Stomach (tissue), 9 donors: Measurements from ENCODE around the gene PCDHGB4. TPM values are rescaled to one million over a fixed set of nuclear protein-coding genes. Genes with fewer than 3 reads are reported as not detected.
"Not testable (repeated sequence)": the region's sequence is repeated elsewhere in the genome, so short reads cannot be mapped to it uniquely, and the experiment has no call there.

Experiments used
- DNase-seq, 2 donors: peaks; one replicate each; pipeline versions ENCODE4 v3.0.0 to v3.0.0-alpha.2; 2013 to 2019
- H3K27ac ChIP-seq, 5 donors: fragments of 200-600 bp in 4 of 5; sonication (generic) in 4 of 5; one replicate each; pipeline ENCODE4 v1.5.1; 2013 to 2019; ENCODE audit warnings: mild to moderate bottlenecking in 1 of 5, moderate library complexity in 1 of 5
- H3K27me3 ChIP-seq, 3 donors: fragments of 200-600 bp; sonication (generic); one replicate each; pipeline ENCODE4 v1.5.1; 2017 to 2019; ENCODE audit warnings: mixed run types in 1 of 3
- H3K36me3 ChIP-seq, 4 donors: fragments of 200-600 bp; sonication (generic); 1 replicate in 3 of 4; 2 replicates in 1 of 4; pipeline ENCODE4 v1.5.1; 2016 to 2019
- H3K4me1 ChIP-seq, 4 donors: fragments of 200-600 bp; sonication (generic); one replicate each; pipeline ENCODE4 v1.5.1; 2016 to 2019
- H3K4me3 ChIP-seq, 4 donors: fragments of 200-600 bp; sonication (generic) in 3 of 4; one replicate each; pipeline ENCODE4 v1.5.1; 2016 to 2019; ENCODE audit warnings: mild to moderate bottlenecking in 1 of 4
- H3K9me3 ChIP-seq, 4 donors: fragments of 200-600 bp; sonication (generic); one replicate each; pipeline ENCODE4 v1.5.1; 2016 to 2019
- CTCF ChIP-seq, 7 experiments: fragments of 450-650 bp in 4 of 7; fragments of 200-600 bp in 3 of 7; sonication (generic) in 3 of 7; IDR thresholded peaks; one replicate each; pipeline ENCODE4 v1.5.1; 2016 to 2019; ENCODE audit warnings: antibody characterized with exemption in 7 of 7, control low read depth in 2 of 7, mild to moderate bottlenecking in 1 of 7
- EP300 ChIP-seq: sonication (generic); formaldehyde crosslinking; IDR thresholded peaks from one replicate; pipeline ENCODE4 v1.6.1; 2017; ENCODE audit warnings: antibody characterized with exemption
- POLR2A ChIP-seq, 4 donors: fragments of 450-650 bp; IDR thresholded peaks; one replicate each; pipeline ENCODE4 v1.6.1; 2016; ENCODE audit warnings: antibody characterized with exemption in 4 of 4, control low read depth in 2 of 4, mild to moderate bottlenecking in 1 of 4, moderate library complexity in 1 of 4
- POLR2AphosphoS5 ChIP-seq, 3 donors: sonication (generic); formaldehyde crosslinking; IDR thresholded peaks; one replicate each; pipeline ENCODE4 v1.6.1; 2016; ENCODE audit warnings: antibody characterized with exemption in 3 of 3
- WGBS, 5 donors: extraction: QIAGEN DNeasy Blood & Tissue Kit in 3 of 5; methylation state at CpG; one replicate each; pipeline versions ENCODE4 v1.1.5 to v1.1.7; 2013 to 2018; 5-methylcytosine and 5-hydroxymethylcytosine counted together
- intact Hi-C: fragments of 100-400 bp; cut with DNase I; formaldehyde crosslinking; loops from one replicate; pipeline ENCODE4 v1.15.1; 2023; ENCODE audit warnings: low total_unique reads
- polyA plus RNA-seq, 3 donors: library from polyadenylated mRNA; stranded (reverse); fragments of 200-250 nt; gene quantifications; one replicate each; pipeline ENCODE4 v1.2.3, GENCODE V29; 2013
- total RNA-seq, 5 donors: library from RNA; depleted of rRNA; stranded (reverse); fragments of >200 nt; gene quantifications; one replicate each; pipeline versions ENCODE4 v1.1.0 to v1.2.3, GENCODE V29; 2014 to 2016
- donor health status: healthy with polysubstance abuse.
- donor health status: Bipolar disorder and iron deficiency.
- donor health status: healthy.

The PCDHGB4 gene
- total and polyA plus RNA-seq, 8 donors = 0.12 to 12.1 (median 0.45) TPM; not detected in 1

- peak; percentile 43 to 62 for DNase-seq
- 7 to 11% (median 9%) methylated on average over 21 to 25 of the region's 43 CpGs for WGBS, 5 donors
- intact Hi-C loops, H3K27ac ChIP-seq, H3K4me1 ChIP-seq: not testable (repeated sequence)
- peak in 4 of 7 experiments; percentile 25 to 41 (median 38) for TF ChIP-seq CTCF (IDR thresholded peaks at IDR 0.05)
- Histone ChIP-seq H3K4me3 (peak within 1 kb of the TSS; percentile 22 to 40 (median 24)), H3K27me3 (peaks cover 0 to 79% (median 14%) of the 10 kb centered on the region in 3 donors), H3K9me3 (peaks cover 44 to 94% (median 87%) of the 10 kb centered on the region in 4 donors), H3K36me3 (peaks cover 0 to 14% (median 0%) of the 10 kb centered on the region in 4 donors)
These were observed 10.5 kb downstream of the PCDHGB4 start, which contains the start of gene PCDHGB5 for GRCh38 chr5:141397756-141398551. TSS of gene PCDHGB5 (plus strand) at chr5:141397947. CDS start at chr5:141398128, 181 bp downstream.

- H3K27me3 ChIP-seq = peaks cover 0 to 79% (median 19%) of the 10 kb centered on the region in 3 donors
- 19 to 30% (median 24%) methylated on average over 15 of the region's 15 CpGs for WGBS, 5 donors
- intact Hi-C loops = no loop called here
These were observed 11.1 kb downstream of the PCDHGB4 start for GRCh38 chr5:141398608-141399007.

GRCh38 chr5:141399555-141400258 lies 12.2 kb downstream of the PCDHGB4 start:
- intact Hi-C loops = no loop called here
- 18 to 32% (median 28%) methylated on average over 15 to 61 of the region's 61 CpGs for WGBS, 5 donors
- Histone ChIP-seq H3K36me3 (peaks cover 0 to 13% (median 0%) of the 10 kb centered on the region in 4 donors), H3K27ac (no peak overlapping the region), H3K4me1 (peaks cover 0 to 6% (median 0%) of the 10 kb centered on the region in 4 donors), H3K9me3 (peaks cover 42 to 94% (median 87%) of the 10 kb centered on the region in 4 donors), H3K27me3 (peaks cover 0 to 78% (median 25%) of the 10 kb centered on the region in 3 donors), H3K4me3 (no peak overlapping the region)
- no peak for DNase-seq
- TF ChIP-seq CTCF (IDR thresholded peaks at IDR 0.05) (no peak), EP300 (no peak), POLR2AphosphoS5 (IDR thresholded peaks at IDR 0.05) (no peak)

More at GRCh38 chr5:141398608-141399007, 11.1 kb downstream of the PCDHGB4 start:
- Histone ChIP-seq H3K9me3 (peaks cover 44 to 94% (median 87%) of the 10 kb centered on the region in 4 donors), H3K4me3 (no peak overlapping the region), H3K36me3 (peaks cover 0 to 11% (median 0%) of the 10 kb centered on the region in 4 donors), H3K4me1 (peaks cover 0 to 6% (median 0%) of the 10 kb centered on the region in 4 donors), H3K27ac (no peak overlapping the region)
- no peak for TF ChIP-seq POLR2A (IDR thresholded peaks at IDR 0.05)
- TF ChIP-seq EP300 = no peak
- TF ChIP-seq CTCF (IDR thresholded peaks at IDR 0.05) = no peak
- no peak for TF ChIP-seq POLR2AphosphoS5 (IDR thresholded peaks at IDR 0.05)
- no peak for DNase-seq

- Histone ChIP-seq H3K36me3 (peaks cover 0 to 18% (median 0%) of the 10 kb centered on the region in 4 donors), H3K27me3 (peaks cover 0 to 76% (median 32%) of the 10 kb centered on the region in 3 donors), H3K27ac (no peak within 1 kb of the TSS), H3K9me3 (peaks cover 51 to 96% (median 90%) of the 10 kb centered on the region in 4 donors), H3K4me1 (peaks cover 0 to 6% (median 0%) of the 10 kb centered on the region in 4 donors), H3K4me3 (peak within 1 kb of the TSS in 3 of 4 donors; percentile 8 to 37 (median 27))
- intact Hi-C loops = no loop called here
- WGBS, 5 donors = 13 to 20% (median 17%) methylated on average over 26 to 27 of the region's 27 CpGs
- no peak for TF ChIP-seq POLR2A (IDR thresholded peaks at IDR 0.05)
- peak in 1 of 7 experiments; percentile 10 for TF ChIP-seq CTCF (IDR thresholded peaks at IDR 0.05)
- peak in 1 of 2 donors; percentile 44 for DNase-seq
These were observed 15.2 kb downstream of the PCDHGB4 start, which contains the start of gene PCDHGA9 for GRCh38 chr5:141402553-141403243. TSS of gene PCDHGA9 (plus strand) at chr5:141402778. CDS start at chr5:141402953, 175 bp downstream.
